ENCODE results near the gene TOGARAM2.

- TF ChIP-seq CTCF (optimal IDR thresholded peaks at IDR 0.05 in 1 of 3, IDR thresholded peaks at IDR 0.05 in 1 of 3, conservative IDR thresholded peaks at IDR 0.05 in 1 of 3; ENCODE audit: extremely low read depth in 1 of 3, insufficient read depth in 2 of 3, low read length in 3 of 3) (no peak), EZH2 (IDR thresholded peaks at IDR 0.05; ENCODE audit: low read length) (no peak)
These were observed 44.6 kb downstream of the TOGARAM2 start for GRCh38 chr2:29025711-29026110.

Measured in keratinocyte (primary cell).